GM19468 (cell line): ENCODE data around the gene NSUN2.
"Not testable (repeated sequence)": the region's sequence is repeated elsewhere in the genome, so short reads cannot be mapped to it uniquely, and the experiment has no call there.

Source experiments
- ATAC-seq: cut with Tn5 transposase; IDR thresholded peaks from one replicate; pipeline ENCODE4 v1.9.1; 2021; ENCODE audit warnings: mild to moderate bottlenecking, moderate library complexity, moderate number of reproducible peaks; ENCODE audit not compliant: unreplicated experiment; ENCODE audit errors: extremely low read depth

The NSUN2 gene

GRCh38 chr5:6632888-6633468 is at the start of gene NSUN2, which contains the start of gene SRD5A1:
Gene NSUN2 (minus strand): TSS chr5:6633044. CDS start chr5:6632979, 65 bp downstream.
Gene SRD5A1 (plus strand): TSS chr5:6633440. CDS start chr5:6633577, 137 bp downstream.
- peak; percentile 80 for ATAC-seq

DNA sequence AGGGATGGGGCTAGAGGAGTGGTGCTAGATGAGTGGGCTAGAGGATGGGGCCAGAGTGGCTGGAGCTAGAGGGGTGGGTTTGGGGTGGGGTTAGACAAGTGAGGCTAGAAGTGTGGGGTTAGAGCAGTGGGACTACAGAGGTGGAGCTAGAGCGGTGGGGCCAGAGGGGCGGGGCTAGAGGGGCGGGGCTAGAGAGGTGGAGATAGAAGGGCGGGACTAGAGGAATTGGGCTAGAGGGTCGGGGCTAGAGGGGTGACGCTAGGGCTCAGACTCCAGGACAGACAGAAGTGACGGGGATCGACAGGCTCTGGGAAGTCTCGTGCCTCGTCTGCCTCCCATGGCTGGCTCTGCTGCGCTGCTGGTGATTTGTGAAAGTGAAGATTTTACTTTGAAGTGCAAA is 49.4 kb upstream of the NSUN2 start:
- ATAC-seq, result no peak

DNA sequence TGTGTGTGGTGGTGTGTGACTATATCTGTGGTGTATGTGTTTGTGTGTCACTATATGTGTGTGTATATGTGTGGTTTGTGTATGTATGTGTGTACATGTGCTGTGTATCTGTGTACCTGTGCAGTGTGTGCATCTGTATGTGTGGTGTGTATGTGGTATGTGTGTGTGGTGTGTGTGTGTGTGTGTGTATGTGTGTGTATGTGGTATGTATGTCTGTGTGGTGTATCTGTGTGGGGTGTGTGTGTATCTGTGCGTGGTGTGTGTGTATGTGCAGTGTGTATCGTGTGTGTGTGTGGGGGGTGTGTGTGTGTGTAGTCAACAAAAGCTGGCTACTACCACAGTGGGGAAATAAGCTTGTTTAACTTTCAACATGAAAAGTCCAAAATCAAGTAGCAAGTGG is 48.8 kb upstream of the NSUN2 start:
- ATAC-seq, result no peak

- ATAC-seq, result no peak
Observed at GRCh38 chr5:6680922-6681321, 48.1 kb upstream of the NSUN2 start.

DNA sequence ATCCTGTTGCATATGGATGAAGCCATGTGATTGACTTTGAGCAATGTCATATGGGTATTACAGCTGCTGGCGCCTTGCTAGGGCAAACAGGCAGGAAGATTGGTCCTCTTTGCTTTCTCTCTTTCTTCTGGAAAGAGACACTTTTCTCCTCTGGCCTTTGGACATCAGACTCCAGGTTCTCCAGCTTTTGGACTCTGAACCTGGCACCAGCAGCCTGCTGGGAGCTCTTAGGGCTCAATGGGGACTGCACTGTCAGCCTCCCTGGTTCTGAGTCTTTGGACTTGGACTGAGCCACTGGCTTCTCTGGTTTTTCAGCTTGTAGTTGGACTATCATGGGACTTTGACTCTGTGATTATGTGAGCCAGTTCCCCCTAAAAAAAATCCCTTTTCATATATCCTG is 45.5 kb upstream of the NSUN2 start:
- no peak for ATAC-seq

- ATAC-seq, result no peak
Observed at GRCh38 chr5:6676702-6677101, 43.9 kb upstream of the NSUN2 start.

- no peak for ATAC-seq
Observed at GRCh38 chr5:6675784-6676491, 43.1 kb upstream of the NSUN2 start.

- ATAC-seq, result no peak
Observed at GRCh38 chr5:6674886-6675285, 42.0 kb upstream of the NSUN2 start.

GRCh38 chr5:6674421-6674820 is 41.6 kb upstream of the NSUN2 start:
- no peak for ATAC-seq

- ATAC-seq, result no peak
Observed at GRCh38 chr5:6673963-6674362, 41.1 kb upstream of the NSUN2 start.

GRCh38 chr5:6673031-6673430 is 40.2 kb upstream of the NSUN2 start:
- no peak for ATAC-seq

GRCh38 chr5:6668717-6669116 is 35.9 kb upstream of the NSUN2 start:
- not testable (repeated sequence) for ATAC-seq

DNA sequence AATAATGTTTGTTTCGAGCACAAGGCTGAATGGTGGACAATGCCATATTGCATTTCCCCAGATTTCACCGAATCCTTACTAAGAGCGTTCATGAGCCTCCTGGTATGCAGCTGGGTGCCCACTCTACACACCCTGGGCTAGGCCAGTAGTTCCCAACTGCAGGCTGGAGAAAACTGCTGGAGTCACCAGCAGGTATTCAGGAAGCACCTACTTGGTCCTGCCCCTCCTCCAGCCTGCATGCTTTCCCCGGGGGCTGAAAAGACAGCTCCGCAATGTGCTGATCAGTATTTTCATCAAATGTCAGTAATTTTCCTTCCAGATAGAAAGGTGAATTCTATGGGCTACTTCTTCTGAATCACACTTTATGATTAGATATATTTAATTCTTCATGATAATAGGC is 34.8 kb upstream of the NSUN2 start:
- ATAC-seq, result no peak

- ATAC-seq, result no peak
Observed at GRCh38 chr5:6666762-6667161, 33.9 kb upstream of the NSUN2 start.

DNA sequence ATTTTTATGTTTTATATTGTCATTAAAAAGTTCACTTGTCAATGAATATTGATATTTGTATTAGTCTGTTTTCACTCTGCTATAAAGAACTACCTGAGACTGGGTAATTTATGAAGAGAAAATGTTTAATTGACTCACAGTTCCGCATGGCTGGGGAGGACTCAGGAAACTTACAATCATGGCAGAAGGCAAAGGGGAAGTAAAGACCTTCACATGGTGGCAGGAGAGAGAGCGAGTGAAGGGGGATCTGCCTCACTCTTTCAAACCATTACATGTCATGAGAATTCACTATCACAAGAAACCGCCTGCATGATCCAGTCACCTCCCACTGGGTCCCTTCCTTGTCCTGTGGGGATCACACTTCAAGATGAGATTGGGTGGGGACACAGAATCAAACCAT is 27.8 kb upstream of the NSUN2 start:
- ATAC-seq, result peak; percentile 30

- ATAC-seq, result peak; percentile 56
Observed at GRCh38 chr5:6659941-6660684, 27.3 kb upstream of the NSUN2 start.

DNA sequence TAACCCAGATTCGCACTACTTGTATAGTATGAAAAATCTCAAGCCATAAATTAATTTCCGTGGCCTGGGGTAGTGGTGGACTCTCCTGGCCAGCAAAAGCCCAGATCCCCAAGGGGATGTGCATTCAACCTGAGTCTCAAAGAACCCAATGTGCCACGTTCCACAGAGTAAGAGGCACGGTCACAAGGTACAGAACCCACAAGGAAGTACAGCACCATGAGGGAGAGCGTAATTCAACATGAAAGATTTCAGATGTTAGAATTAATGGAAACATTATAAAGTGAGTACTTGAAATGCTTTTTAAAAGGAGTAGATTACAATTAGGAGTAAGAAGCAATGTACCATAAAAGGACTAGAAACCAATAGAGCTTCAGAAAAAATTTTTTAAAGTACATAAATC is 23.8 kb upstream of the NSUN2 start:
- no peak for ATAC-seq

DNA sequence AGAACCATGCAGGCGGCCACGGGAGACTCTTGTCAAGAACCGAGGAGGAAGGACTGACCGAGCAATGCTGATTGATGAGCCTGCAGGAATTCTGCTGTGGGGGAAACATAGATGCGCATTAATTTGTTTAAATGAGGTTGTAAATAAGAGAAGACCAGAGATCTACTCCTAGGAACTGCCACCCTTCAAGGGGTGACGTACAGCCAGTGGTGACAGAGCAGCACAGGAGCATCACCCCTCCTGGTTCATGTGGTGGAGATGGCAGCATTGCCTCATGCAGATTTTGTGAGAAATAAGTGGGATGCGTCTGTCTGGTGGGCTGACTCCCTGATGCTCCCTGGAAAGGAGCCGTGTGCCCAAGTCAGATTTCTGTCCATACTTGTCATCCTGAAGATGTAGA is 22.6 kb upstream of the NSUN2 start:
- no peak for ATAC-seq

GRCh38 chr5:6652025-6652424 is 19.2 kb upstream of the NSUN2 start:
- peak; percentile 94 for ATAC-seq

DNA sequence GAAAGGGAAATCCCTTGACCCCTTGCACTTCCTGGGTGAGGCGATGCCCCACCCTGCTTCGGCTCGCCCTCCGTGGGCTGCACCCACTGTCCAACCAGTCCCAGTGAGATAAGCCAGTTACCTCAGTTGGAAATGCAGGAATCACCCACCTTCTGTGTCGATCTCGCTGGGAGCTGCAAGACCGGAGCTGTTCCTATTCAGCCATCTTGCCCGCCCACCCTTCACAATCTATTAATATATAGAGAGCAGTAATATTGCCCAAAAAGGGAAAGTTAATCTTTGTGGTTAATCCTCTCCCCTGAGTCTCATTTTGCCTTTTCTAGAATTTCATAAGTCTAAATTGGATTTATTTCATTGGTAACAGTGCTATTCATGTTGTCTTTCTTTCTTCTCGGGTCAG is 16.8 kb upstream of the NSUN2 start:
- ATAC-seq, result no peak

DNA sequence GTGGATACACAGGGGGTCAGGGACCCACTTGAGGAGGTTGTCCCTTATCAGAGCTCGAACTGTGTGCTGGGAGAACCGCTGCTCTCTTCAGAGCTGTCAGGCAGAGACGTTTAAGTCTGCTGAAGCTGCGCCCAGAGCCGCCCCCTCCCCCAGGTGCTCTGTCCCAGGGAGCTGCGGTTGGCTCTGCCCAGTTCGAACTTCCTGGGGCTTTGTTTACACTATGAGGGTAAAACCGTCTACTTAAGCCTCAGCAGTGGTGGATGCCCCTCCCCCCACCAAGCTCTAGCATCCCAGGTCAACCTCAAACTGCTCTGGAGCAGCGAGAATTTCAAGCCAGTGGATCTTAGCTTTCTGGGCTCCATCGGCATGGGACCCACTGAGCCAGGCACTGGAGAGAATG is 16.3 kb upstream of the NSUN2 start:
- no peak for ATAC-seq
